ENCODE data around the gene UIMC1.

Gene UIMC1

GRCh38 chr5:176868126-176868525, 138.5 kb downstream of the UIMC1 start:
- DNase-seq: no peak

GRCh38 chr5:176866707-176867310, 139.8 kb downstream of the UIMC1 start:
- DNase-seq: no peak

GRCh38 chr5:176865964-176866363, 140.6 kb downstream of the UIMC1 start:
- DNase-seq: no peak

DNA sequence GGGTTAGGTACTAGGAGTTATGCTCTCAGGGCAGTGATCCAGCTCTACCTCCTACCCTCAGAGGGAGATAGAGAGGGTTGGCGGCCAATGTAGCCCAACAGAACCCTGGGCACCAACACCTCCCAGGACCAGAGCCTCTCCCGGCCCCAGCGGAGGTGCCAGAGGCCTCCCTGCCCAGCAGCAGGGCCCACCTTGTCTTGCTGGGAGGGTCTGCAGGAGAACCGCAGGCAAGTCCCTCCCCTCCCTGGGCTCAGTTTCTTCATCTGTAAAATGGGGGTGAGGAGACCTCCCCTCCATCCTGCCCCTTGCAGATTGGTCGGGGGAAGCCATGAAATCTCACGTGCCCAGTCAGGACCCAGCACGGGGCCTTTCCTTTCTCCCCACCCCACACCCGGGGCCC, 141.8 kb downstream of the UIMC1 start:
- DNase-seq: no peak

- DNase-seq: no peak
These were observed 142.8 kb downstream of the UIMC1 start for GRCh38 chr5:176863765-176864098.

DNA sequence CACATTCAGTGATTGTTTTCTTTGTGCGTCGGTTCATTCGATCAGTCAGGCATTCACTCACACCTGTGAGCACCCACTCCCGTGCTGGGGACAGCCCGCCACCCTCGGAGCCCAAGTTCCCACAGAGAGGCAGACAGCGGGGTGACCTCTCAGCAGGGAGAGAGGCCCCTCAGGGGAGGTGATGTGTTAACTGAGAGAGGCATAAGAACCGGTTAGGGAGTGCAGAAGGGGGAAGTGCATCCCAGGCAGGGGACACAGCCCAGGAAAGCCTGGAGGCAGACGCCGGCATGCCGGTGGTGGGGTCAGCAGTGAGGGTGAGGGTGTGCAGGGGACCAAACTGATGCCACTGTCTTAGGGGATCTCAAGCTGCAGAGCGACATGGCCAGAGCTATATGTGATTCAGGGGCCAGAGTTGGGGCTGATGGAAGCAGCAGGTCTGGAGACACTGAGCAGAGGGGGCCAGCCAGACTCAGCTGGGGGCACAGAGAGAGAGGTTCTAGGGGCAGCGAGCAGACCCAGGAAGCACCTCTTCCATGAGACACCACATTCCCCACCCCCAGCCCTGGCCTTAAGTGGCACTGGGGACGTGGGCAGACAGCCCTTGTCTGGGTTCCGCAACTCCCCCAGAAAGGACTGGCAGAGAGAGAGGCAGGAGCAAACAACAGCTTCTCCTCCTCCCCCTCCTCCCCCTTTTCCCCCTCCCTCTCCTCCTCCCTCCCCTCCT, 143.4 kb downstream of the UIMC1 start:
- no peak for DNase-seq

GRCh38 chr5:176862330-176862995, 144.1 kb downstream of the UIMC1 start:
- DNase-seq: no peak

DNA sequence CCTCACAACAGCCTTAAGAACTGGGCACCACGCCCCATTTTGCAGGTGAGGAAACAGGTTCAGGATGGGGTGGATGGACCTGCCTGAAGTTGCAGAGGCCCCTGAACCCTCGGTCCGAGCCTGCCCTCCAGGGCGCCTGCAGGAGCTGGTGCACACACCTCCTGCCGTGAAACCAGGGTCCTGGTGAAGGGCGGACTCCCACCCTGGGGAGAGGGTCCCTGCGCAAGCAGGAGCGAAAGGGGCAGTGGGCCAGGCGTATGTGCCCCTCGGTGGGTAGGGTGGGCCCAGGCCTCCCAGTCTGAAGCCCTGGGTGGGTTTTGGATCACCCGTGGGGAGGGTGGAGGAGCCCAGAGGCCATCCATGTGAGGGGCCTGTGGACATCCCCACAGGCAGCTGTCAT, 145.3 kb downstream of the UIMC1 start:
- no peak for DNase-seq

DNA sequence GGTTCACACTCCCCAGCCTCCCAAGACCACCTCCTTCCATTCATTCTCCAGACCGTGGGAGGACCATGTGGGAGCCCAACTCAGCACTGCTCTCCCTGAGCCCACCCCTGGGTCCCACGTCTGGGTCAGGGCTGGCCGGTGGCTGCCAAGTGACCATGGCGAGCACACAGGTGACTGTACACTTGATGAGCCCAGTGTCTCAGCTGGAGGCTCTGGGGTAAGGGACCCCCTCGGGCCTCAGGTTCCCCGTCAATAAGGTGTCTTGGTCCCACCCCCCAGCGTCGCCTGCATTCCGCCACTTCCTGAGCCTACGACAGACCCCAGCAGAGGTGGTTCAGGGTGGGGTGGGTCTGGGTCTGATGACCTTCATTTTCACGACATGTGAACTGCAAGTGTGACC, 146.2 kb downstream of the UIMC1 start:
- DNase-seq: no peak

DNA sequence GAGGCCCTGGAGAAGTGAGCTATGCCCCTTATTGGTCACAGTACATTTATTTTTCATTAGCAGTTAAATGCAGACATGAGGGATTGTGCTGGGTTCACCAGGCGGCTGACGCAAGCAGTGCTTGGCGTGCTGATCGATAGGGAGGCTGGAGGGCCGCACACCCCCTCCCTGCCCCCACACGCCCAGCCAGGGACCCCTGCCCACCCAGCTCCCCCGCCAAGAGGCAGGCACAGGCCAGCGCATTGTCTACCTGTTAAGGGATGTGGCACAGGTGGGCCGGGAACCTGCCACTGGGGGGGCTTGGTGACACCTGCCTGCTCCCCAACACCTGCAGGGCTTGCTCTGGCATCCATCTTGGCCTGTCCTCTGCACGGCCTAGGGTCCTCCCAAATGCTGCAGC, 146.7 kb downstream of the UIMC1 start:
- no peak for DNase-seq

DNA sequence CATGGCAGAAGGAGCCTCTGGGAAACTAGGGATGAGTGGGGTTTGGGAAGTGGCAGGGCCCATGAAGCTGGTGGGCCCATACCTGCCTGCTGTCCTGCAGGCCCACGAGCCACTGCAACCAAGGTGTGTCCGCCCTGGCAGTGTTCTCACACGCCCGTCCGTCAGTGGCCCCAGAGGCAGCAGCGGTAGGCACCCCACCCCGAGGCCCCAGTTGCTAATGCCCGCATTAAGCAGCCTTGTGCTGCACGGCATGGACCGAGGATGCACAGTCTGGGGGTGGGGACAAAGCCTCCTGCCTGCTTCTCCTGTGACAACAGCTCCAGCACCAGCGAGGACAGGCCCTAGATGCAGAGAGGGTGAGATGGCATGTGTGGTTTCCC, 148.7 kb downstream of the UIMC1 start:
- DNase-seq: no peak

- DNase-seq: no peak
These were observed 149.2 kb downstream of the UIMC1 start for GRCh38 chr5:176857216-176857893.

GRCh38 chr5:176856746-176857145, 149.8 kb downstream of the UIMC1 start:
- DNase-seq: no peak

DNA sequence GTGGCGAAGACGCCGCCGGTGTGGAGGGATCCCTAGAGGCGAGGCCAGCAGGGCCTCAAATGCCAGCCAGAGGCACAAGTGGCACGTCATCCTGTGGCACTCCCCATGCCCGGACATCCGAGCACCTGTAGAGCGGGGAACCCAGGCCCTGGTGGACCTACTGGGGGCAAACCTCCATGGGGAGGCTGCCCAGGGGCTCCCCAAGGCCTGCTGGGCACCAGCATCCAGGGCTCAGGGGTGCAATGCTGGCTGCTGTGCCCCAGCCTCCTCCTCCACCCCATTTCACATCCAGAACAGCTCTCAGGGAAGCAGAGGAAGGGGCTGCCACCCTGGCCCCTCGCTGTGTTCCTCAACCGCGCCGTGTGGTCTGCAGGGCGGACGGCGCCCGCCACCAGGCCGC, 151.0 kb downstream of the UIMC1 start:
- DNase-seq: no peak

All from NCI-H2029 treated with DMSO at 0.1 percent for 48 hours (cell line).